ENCODE measurements around the gene ABHD16A.

The ABHD16A gene

DNA sequence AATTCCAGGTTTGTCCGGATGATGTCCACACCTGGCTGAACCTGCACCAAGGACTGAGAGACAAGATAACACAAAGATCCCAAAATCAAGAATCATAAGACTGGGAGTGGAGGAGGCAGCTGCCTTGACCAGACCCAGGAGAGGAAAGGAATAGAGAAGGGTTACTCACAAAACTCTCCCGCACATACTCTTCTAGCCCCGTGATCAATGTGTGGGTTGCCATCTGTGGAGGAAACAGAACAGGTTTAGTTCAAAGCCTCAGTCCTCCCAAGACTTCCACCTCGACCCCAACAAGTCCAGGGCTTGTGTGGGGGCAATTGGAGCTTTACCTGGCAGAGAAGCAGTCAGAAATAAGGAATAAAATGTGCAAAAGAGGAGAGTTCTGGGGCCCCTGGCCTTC, 61.8 kb downstream of the ABHD16A start:
- TF ChIP-seq GATA3 (IDR thresholded peaks at IDR 0.05; ENCODE audit: low read depth, low read length), result no peak
- TF ChIP-seq GATA2 (IDR thresholded peaks at IDR 0.05; ENCODE audit: low read depth, low read length), result no peak

DNA sequence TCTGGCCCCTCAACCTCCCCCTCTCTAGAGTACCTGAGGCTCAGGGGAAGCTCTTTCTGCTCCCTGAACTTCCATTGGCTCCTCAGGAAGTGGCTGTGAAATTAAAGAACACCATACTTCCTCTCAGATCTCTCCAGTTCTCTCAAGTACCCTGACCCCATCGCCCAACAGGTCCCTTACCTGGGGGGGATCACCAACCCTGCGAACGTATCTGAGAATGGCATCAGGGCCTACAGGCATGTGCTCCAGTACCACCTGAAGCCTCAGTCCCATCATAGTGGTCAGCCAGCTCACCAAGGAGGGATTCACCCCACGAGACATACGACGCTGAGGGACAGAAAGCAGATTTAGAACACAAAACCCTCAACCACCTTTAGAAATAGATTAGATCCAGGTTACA, 62.5 kb downstream of the ABHD16A start:
- TF ChIP-seq GATA3 (IDR thresholded peaks at IDR 0.05; ENCODE audit: low read depth, low read length), result no peak
- TF ChIP-seq GATA2 (IDR thresholded peaks at IDR 0.05; ENCODE audit: low read depth, low read length), result no peak

DNA sequence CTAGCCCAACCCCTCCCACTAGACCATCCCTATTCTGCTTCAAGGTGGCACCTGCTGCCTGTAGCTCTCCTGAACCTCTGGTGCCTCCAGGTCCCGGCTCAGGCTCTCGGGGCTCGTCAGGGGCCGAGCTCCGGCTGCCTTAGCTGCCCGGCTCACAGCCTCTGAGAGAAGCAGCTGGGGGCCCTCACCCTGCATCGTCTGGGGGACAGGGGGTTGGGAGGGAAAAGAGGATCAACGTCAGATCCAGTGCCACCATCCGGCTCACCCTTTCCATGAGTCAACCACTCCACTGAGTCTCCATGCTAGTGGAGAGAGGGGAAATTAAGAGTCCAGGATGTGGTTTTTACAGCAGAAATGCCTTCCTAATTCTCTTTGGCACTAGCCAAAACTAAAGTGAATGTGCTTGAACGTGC, 63.7 kb downstream of the ABHD16A start:
- no peak for TF ChIP-seq GATA3 (IDR thresholded peaks at IDR 0.05; ENCODE audit: low read depth, low read length)
- no peak for TF ChIP-seq GATA2 (IDR thresholded peaks at IDR 0.05; ENCODE audit: low read depth, low read length)

DNA sequence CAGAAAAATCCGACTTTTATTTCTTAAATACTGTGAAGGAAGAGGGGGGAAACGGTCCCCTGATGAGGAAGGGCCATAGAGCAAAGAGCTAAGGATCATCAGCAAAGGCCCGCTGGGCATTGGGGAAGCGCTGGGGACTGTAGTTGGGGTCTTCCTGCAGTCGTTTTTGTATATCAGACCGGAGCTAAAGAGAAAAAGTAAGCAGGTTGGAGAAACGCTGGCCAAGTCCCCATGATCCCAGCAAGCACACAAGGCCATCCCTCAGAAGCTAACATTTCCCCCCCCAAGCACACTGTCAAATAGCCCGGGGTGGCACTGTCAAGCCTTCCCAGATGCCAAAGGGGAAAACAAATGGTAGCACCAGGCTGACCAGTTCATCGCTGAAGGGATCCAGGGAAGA, 64.1 kb downstream of the ABHD16A start:
- no peak for TF ChIP-seq GATA3 (IDR thresholded peaks at IDR 0.05; ENCODE audit: low read depth, low read length)
- no peak for TF ChIP-seq GATA2 (IDR thresholded peaks at IDR 0.05; ENCODE audit: low read depth, low read length)

Measured in SH-SY5Y (cell line).